AG09309 (cell line): ENCODE results near the gene RHBDL1.
A peak's percentile ranks its signal among the peaks of the same experiment; 100 is the strongest.

ENCODE experiments used
- DNase-seq: peaks from one replicate; pipeline ENCODE4 v3.0.0-alpha.2; 2010; ENCODE audit warnings: low read depth
- H3K4me3 ChIP-seq: 2 replicates; pipeline ENCODE4 v1.5.1; 2011; ENCODE audit warnings: mild to moderate bottlenecking, low read depth, low read length, moderate library complexity; ENCODE audit not compliant: control insufficient read depth
- TF ChIP-seq, protein P1 (sequence below): IDR thresholded peaks from 2 replicates; pipeline ENCODE4 v1.5.1; 2011; ENCODE audit warnings: mild to moderate bottlenecking, low read depth, low read length, inconsistent platforms; ENCODE audit not compliant: insufficient read depth, control insufficient read depth; ENCODE audit errors: missing control alignments

RHBDL1 gene

DNA sequence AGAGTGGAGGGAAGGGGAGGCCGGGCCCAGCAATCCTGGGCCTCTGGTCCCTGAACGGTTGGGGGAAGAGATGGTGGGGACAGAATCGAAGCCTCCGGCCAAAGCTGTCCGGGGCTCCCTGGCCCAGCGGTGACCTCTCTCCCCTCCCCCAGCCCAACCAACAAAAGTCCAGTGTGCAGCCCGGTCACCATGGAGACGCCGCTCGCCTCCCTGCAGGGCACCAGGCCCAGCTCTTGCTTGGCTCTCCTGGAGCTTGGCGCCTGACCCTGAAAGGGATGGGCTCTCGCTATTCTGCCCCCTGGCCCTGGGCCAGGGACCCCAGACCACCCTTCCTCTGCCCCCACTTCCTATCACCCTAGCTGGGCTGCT lies 40.7 kb downstream of the RHBDL1 start:
- TF ChIP-seq, protein P1, sequence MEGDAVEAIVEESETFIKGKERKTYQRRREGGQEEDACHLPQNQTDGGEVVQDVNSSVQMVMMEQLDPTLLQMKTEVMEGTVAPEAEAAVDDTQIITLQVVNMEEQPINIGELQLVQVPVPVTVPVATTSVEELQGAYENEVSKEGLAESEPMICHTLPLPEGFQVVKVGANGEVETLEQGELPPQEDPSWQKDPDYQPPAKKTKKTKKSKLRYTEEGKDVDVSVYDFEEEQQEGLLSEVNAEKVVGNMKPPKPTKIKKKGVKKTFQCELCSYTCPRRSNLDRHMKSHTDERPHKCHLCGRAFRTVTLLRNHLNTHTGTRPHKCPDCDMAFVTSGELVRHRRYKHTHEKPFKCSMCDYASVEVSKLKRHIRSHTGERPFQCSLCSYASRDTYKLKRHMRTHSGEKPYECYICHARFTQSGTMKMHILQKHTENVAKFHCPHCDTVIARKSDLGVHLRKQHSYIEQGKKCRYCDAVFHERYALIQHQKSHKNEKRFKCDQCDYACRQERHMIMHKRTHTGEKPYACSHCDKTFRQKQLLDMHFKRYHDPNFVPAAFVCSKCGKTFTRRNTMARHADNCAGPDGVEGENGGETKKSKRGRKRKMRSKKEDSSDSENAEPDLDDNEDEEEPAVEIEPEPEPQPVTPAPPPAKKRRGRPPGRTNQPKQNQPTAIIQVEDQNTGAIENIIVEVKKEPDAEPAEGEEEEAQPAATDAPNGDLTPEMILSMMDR, result no peak
- peak overlapping the region; percentile 54 for H3K4me3 ChIP-seq
- DNase-seq, result no peak

DNA sequence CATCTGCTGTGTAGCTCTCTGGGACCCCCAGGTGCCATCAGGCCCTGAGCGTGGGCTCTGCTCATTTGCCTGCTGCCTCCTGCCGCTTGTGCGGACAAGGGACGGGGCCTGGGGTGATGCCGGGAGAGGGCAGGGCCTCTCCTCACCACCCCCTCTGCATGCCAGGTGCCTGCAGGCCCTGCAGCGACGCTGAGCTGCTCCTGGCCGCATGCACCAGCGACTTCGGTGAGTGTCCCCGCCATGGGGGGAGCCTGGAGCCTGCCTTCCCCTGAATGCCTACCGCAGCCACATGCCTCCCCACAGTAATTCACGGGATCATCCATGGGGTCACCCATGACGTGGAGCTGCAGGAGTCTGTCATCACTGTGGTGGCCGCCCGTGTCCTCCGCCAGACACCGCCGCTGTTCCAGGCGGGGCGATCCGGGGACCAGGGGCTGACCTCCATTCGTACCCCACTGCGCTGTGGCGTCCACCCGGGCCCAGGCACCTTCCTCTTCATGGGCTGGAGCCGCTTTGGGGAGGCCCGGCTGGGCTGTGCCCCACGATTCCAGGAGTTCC lies 41.4 kb downstream of the RHBDL1 start:
- TF ChIP-seq, protein P1, result no peak
- no peak for DNase-seq
- H3K4me3 ChIP-seq, result no peak overlapping the region

DNA sequence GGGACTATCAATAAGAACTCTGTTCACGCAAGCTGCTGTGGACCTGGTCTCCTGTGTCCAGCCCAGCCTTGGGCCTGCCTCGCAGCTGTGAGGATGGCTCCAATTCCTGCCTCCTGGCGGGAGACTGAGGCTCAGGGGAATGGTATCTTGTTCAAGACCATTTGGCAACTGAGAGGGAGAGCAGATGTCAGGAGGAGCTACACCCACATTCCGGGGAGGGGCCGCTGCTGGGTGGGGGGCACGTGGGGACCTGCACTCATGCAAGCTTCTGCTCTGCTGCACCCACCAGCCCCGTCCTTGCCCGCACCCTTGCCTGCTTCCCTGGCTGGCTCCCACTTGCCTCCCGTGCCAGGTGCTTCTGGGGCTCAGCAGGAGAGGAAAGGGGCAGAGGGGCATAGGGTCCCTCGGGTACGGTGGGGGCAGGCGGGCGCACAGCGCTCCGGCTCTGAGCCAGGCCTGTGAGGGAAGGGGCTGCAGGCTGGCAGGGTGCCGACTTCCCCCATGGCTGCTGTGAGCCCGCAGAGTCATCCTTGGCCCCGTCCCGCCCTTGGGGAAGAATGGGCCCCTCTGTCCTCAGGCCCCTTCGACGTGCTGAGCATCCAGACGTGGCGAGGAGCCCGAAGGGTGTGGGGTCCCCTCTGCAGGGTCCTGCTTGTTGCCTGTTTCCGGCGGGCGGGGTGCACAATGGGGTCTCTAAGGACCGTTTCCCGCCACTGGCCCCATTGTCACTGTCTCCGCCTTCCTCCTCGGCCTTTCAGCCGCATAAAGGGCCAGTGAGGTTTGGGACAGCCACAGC lies 42.2 kb downstream of the RHBDL1 start:
- TF ChIP-seq, protein P1, result no peak
- H3K4me3 ChIP-seq, result no peak overlapping the region
- no peak for DNase-seq

DNA sequence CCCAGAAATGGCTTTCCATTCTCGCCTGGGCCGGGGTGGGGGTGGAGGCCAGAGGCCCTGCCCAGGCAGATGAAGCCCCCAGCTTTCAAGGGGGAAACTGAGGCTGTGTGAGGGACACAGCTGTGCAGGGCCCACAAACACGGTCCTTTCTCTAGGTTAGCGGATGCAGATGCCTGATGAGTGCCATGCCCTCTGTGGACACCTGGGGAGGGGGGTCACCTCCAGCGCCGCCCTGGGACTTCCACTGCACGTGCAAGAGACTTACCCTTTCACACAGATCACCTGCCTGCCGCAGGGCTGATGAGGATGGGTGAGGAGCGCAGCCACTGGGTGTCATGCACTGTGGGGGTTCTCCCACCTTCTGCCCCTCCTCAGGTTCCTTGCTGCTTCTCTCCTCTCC lies 42.9 kb downstream of the RHBDL1 start:
- no peak for DNase-seq
- TF ChIP-seq, protein P1, result no peak
- no peak overlapping the region for H3K4me3 ChIP-seq

DNA sequence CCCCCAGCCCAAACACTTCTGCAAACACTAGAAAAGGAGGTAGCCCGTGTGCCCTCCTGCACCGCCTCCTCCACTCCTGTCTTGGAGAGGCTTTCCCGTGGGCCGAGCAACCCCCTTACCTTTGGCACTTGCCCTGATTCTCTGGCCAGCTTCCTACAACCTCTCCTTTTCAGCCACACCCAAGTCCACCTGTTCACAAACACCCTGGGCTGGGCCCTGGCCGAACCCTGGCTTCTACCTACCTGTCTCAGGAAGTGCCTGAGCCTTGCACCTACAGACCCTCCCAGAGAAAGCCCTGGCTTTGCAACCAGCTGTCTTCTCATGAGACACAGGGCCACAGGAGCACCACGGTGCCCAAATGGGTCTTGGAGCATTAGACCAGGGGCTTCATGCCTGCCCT lies 43.5 kb downstream of the RHBDL1 start:
- H3K4me3 ChIP-seq, result no peak overlapping the region
- DNase-seq, result no peak
- TF ChIP-seq, protein P1, result no peak

DNA sequence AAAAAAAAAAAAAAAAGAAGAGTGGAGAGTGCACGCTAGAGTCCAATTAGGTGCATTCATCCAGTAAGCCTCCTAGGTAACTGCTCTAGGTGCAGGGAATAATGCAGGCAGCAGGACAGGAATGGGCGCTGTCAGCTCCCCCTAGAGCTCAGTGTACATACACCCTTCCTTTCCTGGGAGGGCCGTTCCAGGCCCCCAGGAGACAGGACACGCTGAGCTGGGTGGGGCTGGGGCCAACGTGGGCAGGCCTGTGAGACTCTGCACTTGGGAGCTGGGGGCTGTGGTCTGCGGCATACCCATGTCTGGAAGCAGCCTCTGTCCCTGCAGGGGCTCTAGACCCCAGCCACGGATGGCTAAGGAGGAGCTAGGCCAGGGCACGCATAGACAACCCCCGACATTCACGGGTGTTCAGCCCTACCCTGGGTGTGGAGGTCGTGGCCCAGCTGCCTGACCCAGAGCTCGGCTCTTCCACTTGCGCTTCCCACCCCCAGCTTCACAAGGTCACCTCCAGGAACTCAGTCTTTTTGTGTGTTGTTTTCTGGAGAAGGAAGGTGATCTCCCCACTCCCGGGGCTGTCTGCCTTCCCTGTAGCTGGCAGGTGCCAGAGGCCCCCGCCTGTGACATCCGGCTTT lies 44.5 kb downstream of the RHBDL1 start:
- no peak for DNase-seq
- H3K4me3 ChIP-seq, result peak overlapping the region; percentile 71
- TF ChIP-seq, protein P1, result peak; percentile 27
